ENCODE data around the gene SMAD5.

Gene SMAD5

DNA sequence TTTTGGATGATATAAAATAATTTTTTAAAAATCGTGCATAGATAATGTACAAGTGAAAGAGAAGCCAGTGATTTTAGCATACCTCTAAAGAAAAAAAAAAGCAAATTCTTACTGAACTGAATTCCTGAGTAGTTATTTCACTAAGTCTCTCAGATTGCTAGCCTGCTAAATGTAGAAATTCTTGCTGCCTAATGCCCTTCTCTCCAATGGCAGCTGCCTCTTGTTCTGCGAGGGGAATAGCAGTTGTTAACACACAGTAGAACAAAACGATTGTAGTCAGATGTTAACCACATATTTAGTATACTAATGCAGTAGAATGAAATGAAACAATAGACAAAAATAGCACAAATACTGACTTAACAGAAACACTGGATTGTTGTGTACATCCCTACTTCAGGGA lies 26.8 kb downstream of the SMAD5 start:
- DNase-seq, result no peak

DNA sequence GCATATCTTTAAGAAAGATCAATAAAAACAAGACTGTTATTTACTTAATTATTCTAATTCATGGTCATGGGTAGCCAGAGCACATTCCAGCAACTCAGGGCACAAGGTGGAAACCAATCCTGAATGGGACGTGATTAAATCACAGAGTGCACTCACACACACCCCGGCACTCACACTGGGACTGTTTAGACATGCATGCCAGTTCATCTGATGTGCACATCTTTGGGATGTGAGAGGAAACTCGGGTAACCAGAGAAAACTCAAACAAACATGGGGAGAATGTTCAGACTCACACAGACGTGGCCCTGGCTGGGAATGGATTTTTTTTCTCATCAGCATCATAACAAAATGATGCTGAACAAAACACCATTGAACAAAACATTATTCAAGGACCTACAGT lies 29.4 kb downstream of the SMAD5 start:
- DNase-seq, result no peak

DNA sequence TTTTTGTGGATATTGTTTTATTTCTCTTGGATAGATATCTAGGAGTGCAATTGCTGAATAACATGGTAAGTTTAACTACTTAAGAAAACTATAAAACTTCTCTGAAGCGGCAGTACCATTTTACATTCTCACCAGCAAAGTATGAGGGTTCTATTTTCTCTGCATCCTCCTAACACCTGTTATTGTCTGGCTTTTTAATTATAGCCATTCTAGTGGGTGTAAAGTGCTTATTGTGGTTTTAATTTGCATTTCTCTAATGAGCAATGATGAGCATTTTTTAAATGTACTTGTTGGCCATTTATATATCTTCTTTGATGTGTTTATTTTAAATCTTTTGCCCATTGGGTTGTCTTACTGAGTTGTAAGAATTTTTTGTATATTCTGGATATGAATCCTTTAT lies 31.6 kb downstream of the SMAD5 start:
- no peak for DNase-seq

DNA sequence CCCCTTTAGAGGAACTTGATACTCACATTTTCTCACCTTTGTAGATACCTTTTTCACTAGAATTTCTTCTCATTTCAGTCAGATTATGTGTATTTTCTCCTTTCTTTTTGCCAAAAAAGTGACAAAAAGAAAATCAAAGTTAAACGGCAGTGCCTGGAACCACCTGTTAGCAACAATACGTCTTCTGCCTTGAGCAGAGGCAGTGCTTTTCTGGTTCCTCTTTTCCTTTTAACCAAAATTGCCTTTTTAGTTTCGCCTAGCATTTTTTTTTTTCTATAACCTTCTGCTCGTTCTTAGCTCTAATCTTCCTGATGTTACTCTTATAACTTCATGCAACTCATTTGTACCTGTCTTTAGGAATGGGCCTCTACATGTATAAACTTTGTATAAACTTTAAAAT lies 34.3 kb downstream of the SMAD5 start:
- no peak for DNase-seq

GRCh38 chr5:136169218-136169617 lies 36.6 kb downstream of the SMAD5 start:
- DNase-seq, result no peak

GRCh38 chr5:136174021-136174659 lies 41.5 kb downstream of the SMAD5 start:
- DNase-seq, result no peak

- no peak for DNase-seq
Observed at GRCh38 chr5:136182618-136183017, 50.0 kb downstream of the SMAD5 start.

DNA sequence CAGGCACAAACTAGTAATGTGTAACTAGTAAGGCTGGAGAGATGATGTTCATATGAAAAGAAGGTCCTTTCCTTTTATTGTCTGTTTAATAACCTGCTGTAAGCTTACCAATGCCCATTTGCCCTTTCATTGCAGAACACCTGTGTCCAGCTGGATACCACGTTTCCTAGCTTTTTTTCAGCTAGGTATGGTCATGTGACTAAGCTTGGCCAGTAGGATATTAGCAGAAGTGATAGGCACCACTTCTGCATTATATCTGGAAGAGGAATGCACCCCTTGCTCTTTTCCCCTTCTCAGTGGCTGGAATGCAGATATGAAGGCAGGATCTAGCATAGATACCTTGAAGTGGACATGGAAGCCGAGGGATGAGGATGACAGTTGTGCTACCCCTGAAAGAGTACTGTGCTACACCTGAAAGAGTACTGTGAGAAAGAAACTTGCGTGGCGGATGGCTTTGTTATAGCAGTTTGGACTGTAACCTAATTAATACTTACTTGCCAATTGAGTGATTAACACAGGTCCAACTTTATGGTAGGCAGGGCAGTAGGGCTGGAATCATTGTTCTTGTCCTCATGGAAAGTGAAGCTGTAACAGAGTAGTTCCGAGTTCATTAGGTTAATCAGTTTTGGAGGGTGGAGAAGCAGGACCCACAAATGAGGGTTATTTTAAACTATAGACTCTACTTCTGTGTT lies 53.5 kb downstream of the SMAD5 start:
- DNase-seq, result no peak

DNA sequence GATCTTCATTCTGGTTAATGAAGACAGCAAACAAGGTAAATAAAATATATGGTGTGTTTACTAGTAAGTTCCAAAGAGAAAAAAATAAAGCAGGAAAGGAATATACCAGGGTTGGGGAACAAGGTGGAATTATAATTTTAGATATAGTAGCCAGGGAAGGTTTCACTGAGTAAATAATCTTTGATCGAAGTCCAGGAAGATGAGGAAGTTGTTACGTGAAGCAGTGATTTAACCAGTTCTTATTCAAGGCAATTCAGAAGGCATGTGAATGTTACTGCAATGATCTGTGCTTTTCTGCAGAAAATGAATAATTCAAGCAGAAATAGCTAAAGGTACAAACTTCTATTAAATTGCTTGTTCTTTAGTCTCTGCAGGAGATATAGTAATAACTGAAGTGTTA lies 54.2 kb downstream of the SMAD5 start:
- no peak for DNase-seq

DNA sequence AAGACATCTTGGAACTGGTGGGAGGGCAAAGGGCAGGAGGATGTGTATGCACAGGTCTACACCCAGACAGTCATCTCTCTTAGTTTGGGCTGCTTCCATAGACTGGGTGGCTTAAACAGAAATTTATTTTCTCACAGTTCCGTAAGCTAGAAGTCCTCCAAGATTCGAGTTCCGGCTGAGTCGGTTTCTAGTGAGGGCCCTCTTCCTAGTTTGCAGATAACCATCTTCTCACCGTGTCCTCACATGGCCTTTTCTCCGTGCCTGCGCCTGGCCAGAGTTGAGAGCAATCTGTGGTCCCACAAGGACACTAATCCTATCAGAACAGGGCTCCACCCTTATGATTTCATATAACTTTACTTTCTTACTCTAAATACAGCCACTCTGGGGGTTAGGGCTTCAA lies 56.2 kb downstream of the SMAD5 start:
- DNase-seq, result no peak

GRCh38 chr5:136190091-136190720 lies 57.6 kb downstream of the SMAD5 start:
- DNase-seq, result no peak

GRCh38 chr5:136190904-136191303 lies 58.3 kb downstream of the SMAD5 start:
- no peak for DNase-seq

DNA sequence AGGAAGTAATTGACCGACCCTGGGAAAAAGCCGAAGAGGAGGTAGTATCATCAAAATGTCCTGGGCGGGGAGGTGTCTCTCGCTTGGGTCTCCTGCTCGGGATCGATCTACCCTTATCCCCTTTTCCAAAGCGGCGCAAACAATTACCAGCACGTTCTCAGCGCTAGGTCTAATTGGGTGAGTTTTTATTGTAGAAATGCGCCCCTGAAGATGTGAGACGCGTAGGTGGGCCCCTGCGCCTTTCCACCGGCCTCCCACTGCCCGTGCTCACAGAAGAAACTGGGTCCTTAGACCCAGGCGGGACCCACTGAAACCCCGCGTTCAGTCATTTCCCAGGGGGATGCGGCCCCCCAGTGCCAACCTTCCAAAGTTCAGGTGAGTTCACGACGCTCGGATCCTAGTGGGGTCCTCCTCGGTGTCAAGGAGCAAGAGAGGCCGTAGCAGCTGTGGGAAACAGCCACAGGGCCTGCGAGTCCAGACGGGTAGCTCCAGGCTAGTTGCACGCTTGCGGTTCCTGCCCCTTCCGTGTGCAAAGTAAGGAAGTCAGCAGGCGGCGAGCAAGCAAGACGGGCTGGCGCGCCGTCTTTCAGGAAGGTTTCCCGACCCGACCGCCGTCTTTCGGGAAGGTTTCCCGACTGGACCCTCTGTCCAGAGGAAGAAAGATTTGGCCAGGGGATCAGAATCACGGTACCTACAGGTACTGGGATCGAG lies 58.8 kb downstream of the SMAD5 start:
- no peak for DNase-seq

DNA sequence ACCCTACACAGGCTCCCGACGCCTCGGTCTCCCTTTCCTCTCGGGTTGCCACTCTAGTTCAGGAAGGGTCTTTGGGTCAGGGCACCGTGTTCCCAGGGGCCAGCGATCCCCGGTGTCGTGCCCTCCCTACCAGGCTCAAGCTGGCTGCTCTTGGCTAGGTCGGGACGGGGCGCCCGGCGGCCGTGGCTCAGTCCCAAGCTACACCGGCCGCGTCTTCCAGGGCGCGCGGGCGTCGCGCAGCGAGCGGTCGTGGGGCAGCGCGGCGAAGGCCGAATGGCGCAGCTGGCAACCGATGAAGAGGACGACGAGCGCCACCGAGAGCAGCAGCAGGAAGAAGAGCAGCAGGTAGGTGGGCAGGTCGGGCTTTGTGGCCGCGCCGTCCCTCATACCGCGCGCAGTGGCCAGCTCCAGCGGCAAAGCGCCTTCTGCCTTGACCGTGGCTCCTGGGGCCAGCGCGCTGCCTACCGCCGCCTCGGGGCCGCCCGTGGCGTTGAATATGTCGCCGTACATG lies 59.4 kb downstream of the SMAD5 start:
- no peak for DNase-seq

- DNase-seq, result no peak
Observed at GRCh38 chr5:136192526-136193321, 60.1 kb downstream of the SMAD5 start, which contains the start of gene SMIM32. Gene SMIM32 (minus strand): TSS chr5:136193162. CDS start chr5:136192524, 638 bp downstream.

DNA sequence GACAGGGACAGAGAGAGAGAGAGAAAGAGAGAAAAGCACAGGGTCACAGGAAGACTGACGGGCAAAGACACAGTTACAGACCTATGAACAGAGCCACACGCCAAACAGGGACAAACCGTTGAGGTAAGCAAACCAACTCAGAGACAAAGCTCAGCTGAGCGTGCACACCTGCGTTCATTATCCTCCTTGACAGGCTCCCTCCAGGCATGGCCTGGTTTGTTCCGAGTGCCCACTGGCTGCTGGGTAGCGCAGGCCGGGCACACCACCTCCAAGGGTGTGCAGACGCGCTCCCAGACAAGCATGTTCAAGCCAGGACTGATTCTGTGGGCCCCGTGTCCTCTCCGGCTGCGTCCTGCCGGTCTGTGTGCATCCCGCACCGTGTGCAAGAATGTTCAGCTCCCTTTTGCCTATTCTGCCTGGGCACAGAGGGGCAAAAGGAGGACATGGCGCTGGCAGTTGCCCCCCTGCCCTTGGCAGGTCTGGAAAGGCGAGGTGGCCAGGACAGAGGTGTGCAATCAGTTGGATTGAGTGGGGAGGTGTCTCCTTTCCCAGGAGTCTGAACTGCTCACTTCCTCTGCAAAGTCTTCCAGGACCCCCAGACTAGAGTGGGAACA lies 60.8 kb downstream of the SMAD5 start:
- no peak for DNase-seq

GRCh38 chr5:136194576-136194975 lies 61.9 kb downstream of the SMAD5 start:
- no peak for DNase-seq

DNA sequence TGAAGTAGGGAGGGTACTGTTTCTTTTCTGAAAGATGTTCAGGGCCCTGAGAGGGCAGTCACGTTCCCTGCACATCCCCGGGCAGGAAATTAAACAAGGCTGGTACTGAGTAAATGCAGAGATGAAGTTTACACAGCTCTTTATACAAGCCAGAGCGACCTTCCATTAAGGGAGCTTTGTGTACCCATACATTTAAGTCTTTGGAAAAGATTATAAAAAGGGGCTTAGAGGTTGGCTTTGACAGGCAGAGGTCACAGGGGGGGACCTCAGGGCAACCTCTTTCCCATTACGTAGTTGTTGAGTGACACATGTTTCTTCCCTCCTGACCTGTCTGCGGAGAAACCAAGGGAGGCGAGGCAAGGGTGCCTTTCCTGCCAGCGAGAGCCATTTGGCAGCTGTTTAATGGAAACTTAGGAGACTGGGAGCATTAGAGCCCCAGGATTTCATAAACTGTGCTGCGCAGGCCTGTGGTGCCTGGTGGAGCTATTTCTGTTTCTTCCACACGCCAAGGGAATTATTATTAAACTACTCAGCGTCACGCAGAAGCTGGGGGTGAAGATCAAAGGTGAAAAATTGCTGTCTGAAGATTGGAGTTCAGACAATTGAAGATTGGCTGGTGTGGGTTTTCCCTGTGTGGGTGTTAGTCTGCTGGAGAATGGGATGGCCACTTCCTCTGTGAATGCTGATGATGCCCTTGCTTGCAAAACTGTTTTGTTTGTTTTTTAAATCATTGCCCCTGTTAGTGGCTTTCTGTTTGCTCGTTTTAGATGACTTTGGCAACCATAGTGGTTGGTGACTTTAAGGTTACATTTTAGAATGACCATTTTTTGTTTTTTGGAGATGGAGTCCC lies 63.6 kb downstream of the SMAD5 start:
- no peak for DNase-seq

- no peak for DNase-seq
Observed at GRCh38 chr5:136197462-136198142, 65.0 kb downstream of the SMAD5 start.

DNA sequence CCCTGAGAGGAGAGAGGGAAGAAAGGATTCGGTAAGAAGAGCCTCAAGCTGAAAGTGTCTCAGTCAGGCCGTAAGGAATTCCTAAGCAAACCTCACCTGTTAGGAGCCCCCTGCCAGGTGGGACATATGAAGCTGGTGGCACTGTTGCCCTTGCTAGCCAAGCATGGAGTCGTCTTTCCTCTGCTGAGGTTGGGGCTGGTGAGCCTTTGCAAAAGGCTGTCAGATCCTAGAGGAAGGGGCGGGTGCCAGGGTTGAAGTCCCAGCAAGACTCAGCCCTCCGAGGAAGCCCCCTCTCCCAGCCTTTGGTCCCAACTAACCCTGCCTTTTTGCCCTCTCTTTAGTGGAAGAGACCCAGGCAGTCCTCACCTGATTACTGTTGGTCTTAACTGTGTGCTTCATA lies 65.8 kb downstream of the SMAD5 start:
- no peak for DNase-seq

DNA sequence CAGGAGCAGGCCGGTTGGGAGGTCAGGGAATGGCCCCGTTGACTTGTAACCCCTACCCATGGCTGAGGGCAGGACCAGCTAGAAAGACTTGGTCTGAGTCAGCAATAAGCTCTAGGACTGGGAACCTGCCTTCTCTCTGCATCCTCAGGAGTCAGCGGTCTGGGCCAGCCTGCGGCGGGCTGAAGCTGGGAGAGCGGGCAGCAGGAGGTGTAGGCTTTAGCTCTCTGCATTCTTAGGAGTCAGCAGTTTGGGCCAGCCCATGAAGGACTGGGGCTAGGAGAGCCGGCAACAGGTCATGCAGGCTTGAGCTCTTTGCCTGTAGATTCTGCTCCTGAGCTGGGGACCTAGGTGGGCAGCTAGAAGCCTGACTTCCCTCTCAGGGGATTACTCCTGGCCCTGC lies 66.8 kb downstream of the SMAD5 start:
- DNase-seq, result no peak

All from activated effector memory CD4-positive, alpha-beta T cell treated with Interleukin-2 at 50 U/mL for 16 hours (primary cell).